Measurements from ENCODE around the gene HEBP2.
"Not testable (repeated sequence)": the region's sequence is repeated elsewhere in the genome, so short reads cannot be mapped to it uniquely, and the experiment has no call there.

The HEBP2 gene, protein sequence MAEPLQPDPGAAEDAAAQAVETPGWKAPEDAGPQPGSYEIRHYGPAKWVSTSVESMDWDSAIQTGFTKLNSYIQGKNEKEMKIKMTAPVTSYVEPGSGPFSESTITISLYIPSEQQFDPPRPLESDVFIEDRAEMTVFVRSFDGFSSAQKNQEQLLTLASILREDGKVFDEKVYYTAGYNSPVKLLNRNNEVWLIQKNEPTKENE

DNA sequence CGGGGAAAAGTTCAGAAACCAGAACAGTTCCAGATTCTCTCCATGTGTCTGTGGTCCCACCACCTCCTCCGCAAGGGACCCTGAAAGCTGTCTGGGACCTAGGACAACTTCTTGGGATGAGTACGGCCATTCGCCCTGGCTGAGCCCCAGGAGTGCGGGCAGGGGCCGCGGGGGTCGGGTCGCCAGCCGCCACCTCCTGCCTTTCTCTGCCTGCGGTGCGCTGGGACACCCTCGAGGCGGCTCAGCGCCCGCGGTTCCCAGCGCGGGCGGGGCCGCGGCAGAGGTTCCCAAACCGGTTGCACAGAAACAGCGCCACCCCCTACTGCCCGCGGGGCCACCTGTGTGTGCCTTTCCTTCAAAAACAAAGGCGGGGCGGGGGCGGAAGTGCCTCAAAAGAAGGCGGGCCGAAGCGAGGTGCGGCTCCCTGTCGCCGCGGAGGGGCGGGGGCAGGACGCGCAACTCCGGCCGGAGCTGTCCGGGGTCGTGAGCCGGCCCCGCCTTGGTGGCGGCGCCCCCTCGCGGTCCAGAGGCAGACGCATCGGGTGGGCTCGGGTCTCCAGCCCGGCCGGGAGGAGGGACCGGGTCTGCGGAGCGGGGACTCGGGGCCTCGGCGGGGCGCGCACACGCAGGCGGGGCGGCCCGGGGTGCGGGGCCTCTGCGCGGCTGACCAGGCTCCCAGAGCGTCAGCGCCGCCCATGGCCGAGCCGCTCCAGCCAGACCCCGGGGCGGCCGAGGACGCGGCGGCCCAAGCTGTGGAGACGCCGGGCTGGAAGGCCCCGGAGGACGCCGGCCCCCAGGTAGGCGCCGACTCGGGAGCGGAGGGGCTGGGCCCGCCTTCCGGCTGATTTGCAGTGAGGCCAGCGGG lies at the start of gene HEBP2:
TSS of gene HEBP2 (plus strand) at position 423 of the 865 bp plus-strand sequence. CDS start at position 696, 273 bp downstream.
- DNase-seq = peak; percentile 93

DNA sequence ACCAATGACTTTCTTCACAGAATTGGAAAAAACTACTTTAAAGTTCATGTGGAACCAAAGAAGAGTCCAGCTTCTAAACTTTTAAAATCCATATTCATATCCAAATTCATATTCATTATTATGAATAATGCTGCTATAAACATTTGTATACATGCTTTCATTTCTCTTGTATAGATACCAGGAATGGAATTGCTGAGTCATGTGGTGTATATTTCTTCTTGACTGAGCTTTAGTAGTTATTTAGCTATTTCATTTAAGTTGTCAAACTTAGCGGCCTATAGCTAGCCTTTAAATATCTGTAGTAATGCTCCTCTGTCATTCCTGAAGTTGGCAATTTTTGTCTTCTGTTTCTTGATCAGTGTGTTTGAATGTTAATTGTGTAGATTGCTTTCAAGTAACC lies 46.1 kb upstream of the HEBP2 start:
- no peak for DNase-seq

DNA sequence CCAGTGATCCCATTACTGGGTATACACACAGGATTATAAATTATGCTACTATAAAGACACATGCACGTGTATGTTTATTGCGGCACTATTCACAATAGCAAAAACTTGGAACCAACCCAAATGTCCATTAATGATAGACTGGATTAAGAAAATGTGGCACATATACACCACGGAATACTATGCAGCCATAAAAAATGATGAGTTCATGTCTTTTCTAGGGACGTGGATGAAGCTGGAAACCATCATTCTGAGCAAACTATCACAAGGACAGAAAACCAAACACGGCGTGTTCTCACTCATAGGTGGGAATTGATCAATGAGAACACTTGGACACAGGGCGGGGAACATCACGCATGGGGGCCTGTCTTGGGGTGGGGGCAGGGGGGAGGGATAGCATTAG lies 35.3 kb upstream of the HEBP2 start:
- not testable (repeated sequence) for DNase-seq

DNA sequence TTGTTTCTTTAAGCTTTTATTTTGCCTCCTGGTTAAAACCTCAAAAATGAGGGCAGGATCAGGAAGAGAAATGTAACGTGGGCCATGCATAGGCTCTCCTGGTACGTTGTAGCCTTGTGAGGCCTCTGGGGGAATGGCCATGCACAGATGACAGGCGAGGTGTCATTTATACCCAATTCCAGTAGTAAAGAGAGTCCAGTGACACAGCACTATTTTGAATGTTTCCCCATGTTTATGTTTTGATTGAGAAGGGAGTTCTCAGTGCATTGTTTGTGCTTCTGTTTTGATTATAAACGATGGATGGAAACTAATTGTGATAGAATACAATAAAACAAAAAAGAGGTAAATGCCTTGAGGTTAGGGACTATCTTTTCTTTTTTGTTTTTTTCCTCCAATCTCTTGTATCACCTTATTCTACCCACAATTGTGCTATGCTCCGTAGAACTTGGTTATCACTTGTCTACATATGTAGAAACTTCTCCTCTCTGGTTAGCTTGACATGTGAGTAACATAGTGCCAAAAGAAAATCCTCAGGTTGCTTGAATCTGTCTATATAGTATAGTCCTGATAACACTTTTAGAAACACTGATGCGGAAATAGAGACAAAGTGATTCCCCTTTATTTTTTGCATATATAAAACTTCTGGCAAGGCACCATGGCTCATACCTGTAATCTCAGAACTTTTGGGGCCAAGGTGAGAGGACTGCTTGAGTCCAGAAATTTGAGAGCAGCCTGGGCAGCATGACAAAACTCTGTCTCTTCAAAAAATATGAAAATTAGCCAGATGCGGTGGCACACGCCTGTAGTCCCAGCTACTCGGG lies 33.2 kb upstream of the HEBP2 start:
- no peak for DNase-seq

DNA sequence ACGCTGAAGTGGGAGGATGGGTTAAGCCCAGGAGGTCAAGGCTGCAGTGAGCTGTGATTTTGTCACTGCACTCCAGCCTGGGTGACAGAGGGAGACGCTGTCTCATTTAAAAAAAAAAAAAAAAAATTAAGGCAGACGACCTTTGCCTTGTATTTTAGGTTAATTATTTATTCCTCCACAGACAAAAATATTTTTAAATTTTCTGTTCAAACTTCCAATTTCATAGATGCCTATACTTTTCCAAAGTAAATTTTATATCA lies 32.6 kb upstream of the HEBP2 start:
- DNase-seq = no peak

DNA sequence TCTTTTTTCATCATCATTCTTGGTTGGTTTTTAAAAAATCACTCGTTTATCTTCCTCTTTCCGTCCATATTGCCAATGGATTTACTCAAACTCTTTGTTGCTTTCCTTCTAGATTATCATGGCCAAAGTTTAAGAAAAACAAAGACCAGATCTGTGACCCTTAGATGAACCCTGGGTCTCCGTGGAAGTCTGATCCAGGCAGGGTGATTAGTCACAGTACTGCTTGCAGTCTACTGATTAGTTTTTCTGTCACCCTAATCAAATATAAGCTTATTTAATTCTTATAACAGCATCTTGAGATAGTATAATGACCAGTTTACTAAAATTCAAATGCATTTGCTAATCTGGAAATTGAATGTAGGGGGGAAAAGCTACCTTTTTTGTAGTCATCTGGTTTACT lies 32.3 kb upstream of the HEBP2 start:
- DNase-seq = no peak

DNA sequence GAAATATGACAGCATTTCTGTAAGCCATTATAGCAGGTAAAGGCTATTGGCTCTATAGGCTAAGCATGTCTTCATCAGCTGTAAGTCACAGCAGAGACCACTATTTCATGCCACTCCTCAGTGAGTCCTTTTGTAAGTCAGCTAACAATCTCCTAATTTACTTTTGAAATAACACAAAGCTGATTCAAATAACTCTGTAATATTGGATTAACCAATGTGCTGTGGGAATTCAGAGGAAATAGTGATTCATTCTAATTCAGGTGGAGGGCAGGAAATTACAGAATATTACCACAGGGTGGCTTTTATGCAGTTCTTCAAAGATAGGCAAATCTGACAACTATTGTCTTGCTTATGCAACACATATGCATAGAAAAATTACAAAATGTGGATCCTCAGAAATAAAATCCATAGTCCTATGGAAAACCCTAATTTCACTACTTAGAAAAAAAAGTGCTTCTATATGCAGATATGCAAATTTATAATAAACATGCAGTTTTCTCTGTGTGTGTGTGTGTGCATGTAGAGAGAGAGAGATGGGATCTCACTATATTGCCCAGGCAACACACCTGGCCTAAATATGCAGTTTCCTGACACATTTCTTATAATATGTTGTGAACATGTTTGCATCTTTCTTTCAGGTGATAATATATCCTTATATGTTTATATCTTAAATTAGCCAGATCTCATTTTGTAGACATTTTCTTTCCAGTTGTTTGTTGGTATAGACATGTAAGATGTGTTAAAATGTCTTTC lies 31.1 kb upstream of the HEBP2 start:
- no peak for DNase-seq

DNA sequence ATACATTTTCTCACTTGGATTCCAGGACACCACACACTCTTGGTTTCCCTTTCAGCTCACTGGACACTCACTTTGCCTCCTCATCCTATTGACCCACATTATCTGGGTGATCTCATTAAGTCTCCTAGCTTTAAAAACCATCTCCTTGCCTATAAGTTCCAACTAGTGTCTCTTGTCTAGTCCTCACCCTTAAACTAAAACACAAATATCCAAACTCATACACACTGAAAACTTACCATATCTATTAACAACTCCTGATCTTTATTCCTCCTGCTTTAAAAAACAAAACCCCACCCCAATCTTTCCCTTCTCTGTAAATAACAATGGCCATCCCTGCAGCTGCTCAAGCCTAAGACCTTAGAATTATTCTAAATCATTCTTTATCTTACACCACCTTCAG lies 29.8 kb upstream of the HEBP2 start:
- no peak for DNase-seq

DNA sequence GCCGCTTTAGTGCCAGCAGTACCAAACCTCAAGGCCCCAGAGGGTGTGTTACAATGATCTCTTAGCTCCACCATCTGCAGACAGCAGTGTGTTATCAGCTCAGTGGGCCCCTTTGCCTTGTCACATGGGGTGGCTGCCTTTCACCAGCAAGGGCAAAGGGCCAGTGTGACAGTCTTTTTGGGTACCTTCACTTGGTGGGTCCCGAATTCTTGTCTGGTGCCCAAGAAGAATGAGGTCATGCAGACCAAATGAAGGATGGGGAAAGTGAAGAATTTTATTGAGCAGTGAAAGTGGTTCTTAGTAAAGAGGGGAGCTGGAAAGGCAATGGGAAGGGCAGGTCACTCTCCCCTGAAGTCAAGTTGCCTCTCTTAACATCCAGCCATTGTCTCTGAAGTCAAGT lies 29.2 kb upstream of the HEBP2 start:
- DNase-seq = no peak

DNA sequence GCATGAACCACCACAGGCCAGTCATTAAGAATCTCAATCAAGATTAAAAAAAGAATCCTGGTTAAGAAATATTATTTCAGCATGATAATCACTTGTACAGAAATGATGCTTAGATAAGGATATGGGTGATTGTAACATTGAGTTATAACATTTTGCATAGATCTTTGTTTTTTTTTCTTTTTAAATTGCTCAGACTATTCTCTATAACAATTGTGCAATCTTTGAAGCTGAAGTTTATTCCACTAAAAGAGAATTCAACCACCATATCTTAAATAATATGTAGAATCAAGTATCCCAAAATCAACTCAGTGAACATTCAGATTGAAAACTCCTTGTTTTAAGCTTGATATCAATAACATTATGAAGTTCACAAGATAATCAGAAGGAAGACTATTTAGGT lies 27.0 kb upstream of the HEBP2 start:
- no peak for DNase-seq

DNA sequence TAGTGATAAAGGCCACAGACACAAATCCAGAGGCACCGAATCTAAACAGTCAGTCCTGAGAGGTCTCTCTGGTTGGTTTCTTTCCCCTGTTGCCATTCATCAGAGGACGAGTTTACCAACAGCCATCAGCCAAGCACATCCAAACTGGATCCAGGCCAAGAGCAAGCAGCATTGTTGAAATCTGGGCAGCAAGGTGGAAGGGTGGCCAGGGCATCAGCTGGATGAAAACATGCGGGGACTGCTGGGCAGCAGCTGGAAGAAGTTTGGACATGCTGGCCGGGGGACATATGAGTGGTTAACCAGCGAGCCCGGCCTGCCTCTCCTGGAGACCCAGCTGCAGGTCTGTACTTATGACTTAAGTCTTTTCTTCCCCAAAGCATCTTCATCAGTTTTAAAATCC lies 26.2 kb upstream of the HEBP2 start, which contains the start of gene SMIM28:
TSS of gene SMIM28 (plus strand) at position 62 of the 400 bp plus-strand sequence. CDS start at position 230, 168 bp downstream.
- DNase-seq = no peak

DNA sequence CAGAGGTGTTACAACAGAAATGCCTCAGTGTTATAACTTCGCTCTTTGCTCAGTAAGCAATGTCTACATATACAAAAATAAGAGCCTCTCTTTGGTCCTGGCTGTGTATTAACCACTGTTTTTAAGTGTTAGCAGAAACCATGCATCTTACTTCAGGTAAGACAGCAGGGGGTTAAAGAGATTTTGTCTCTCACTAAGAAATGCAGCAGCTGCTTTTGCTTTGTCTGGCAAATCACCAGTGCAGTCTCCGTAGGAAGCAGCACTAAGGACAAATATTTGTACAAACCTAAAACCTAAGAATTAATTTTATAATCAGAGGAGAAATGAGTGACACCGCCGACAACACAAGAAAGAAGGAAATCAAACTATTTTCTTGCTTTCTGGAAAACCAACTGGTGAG lies 25.6 kb upstream of the HEBP2 start:
- DNase-seq = no peak

DNA sequence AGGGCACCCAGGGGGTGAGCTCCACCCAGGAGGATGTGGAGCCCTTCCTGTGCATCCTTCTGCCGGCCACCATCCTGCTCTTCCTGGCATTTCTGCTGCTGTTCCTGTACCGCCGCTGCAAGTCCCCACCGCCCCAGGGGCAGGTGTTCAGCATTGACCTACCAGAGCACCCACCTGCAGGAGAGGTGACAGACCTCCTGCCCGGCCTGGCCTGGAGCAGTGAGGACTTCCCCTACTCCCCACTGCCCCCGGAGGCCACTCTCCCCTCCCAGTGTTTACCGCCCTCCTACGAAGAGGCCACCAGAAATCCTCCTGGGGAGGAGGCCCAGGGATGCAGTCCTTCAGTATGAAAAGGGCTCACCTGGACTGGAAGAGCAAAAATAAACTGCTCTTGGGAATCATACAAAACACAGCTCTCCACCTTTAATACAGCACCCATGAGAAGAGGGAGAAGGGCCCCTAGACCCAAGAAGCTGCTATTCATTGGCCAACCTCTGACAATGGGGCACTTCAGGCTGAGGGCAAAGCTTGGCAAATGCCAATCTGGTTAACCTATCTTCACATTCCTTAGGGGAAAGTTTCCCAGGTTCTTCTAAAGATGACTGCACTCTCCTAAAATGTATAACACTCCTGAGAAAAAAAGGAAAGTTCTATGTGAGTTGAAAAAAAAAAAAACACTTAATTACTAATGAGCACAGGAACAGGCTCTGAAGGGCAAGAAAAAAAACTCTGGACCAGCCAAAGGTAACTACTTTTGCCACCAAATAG lies 21.3 kb upstream of the HEBP2 start:
- no peak for DNase-seq

DNA sequence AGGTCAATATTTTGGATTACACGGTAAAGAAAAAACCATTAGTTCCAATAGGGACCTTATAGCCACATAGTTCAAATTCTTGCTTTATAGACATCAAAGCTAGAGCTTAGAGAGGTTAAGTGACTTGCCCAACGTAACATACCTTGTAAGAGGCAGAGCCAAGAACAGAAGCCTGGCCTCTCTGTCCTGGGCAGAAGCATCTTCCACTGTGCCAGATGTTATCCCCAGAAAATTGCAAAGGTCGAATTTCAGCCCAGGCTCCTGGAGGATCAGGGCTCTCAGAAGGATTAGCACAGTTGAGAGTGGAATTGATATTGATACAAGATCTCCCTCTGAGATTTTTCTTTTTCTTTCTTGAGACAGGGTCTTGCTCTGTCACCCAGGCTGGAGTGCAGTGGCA lies 20.2 kb upstream of the HEBP2 start:
- DNase-seq = no peak

DNA sequence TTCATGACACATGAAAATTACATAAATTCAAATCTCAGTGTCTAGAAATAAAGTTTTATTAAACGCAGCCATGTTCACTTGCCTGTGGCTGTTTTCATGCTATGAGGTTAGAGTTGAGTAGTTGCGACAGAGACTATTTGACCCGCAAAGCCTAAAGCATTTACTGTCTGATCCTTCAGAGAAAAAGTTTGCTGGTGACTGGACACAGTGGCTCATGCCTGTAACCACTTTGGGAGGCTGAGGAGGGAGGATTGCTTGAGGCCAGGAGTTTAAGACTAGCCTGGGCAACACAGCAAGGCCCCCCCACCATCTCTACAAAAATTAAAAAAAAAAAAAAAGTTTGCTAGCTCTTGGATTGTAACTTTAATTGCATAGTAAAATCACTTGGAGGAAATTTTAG lies 17.1 kb upstream of the HEBP2 start:
- no peak for DNase-seq

DNA sequence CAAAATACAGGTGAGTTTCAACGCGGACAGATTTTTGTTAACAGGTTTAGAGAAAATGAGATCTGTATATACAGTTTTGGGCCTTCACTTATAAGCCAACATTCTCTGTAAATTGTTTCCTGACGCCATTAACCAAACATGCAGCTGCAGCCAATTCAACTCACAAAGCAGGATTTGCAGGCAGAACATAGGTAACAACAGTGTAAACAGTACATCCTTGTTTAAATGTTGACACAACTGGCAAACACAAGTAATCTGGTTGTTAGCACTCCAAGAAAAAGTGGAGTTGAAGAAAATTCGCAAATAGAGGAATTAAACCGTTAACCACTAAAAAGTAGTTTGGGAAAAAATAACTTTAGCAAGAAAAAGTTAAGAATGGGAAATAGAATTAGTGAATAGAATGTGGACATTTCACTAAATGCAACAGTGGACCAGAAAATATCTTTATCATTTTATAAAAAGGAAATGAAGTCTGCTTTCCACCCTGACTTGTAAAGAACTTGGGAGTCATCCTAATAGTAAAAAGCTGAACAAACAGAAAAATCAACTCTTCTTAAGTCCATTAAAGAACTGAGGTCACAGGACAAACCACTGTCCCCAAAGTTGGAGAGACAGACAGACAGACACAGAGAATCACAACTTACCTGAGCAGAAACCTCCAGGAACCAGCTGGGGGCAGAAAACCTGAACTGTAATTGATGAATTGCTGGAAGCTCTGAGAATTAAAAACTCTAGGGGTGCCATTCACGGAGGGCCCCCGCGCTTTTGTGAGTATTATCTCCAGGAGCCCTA lies 16.2 kb upstream of the HEBP2 start:
- no peak for DNase-seq

DNA sequence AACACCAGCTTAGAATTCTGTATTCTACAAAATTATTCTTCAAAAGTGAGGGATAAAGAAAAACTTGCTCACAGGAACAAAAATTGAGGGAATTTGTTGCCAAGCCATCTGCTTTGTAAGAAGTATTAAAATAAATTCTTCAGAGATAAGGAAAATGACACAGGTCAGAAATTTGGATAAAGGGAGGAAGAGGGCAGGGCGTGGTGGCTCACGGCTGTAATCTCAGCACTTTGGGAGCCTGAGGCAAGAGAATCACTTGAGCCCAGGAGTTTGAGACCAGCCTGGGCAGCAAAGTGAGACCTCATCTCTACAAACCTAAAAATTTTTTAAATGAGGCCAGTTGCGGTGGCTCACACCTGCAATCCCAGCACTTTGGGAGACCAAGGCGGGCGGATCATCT lies 14.5 kb upstream of the HEBP2 start:
- no peak for DNase-seq

DNA sequence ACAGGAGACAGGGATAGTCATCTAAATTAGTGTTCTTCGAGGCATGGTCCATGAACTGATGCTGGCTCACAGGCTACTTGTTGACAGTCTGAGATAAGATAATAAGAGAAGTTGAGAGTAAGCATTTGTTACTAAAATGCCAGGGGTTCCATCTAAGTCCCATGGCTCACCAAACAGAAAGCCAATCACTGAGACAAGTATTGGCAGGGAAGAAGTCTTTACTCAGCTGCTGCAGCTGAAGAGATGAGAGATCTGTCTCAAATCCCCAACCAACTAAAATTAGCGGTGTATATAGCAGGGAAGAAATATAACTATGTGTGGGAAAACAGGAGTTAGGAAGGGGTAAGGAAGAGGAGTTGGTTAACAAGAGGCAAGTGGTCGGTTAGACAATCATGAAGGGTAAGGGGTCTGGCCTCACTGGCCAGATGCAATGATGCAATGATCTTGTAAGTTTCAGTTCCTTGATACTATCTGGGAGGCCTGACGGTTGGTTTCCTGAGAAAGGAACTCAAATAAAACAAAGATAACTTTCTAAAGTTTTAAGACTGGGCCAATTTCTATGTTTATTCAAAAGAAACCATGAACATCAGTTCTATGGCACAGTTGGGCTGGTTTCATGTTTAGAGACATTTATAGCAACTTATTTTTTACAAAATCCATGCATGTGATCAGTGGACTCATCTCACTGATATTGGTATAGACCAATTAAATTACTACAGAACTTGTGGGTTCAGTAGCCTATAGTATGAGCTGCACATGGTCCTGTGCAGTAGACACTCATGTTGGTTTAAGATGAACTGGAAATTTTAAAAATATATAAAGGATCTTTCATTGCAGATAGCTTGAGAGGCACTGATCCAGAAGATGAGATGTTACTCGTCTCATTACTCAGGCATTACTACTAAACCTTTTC lies 9.9 kb upstream of the HEBP2 start:
- DNase-seq = no peak

DNA sequence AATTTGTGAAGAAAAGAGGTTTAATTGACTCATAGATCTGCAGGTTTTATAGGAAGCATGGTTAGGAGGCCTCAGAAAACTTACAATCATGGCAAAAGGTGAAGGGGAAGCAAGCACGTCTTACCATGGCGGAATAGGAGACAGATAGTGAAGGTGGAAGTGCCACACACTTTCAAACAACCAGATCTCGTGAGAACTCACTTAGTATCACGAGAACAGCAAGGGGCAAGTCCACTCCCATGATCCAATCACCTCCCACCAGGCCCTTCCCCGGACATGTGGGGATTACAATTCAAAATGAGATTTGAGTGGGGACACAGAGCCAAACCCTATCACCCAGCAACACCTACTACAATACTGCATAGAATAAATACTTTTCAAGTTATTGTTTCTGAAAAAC lies 7.3 kb upstream of the HEBP2 start:
- DNase-seq = no peak

Data from NCI-H510A (cell line).